ENCODE measurements around the gene AZU1.

Gene AZU1

GRCh38 chr19:855566-856120 lies 28.0 kb downstream of the AZU1 start:
- DNase-seq, result no peak

- no peak for DNase-seq
Measured at GRCh38 chr19:858284-858683, 30.6 kb downstream of the AZU1 start.

- no peak for DNase-seq
Measured at GRCh38 chr19:858868-859843, 31.5 kb downstream of the AZU1 start, which contains the start of gene CFD. CFD (plus strand) TSS chr19:859664; CDS start chr19:859690, 26 bp downstream.

- no peak for DNase-seq
Measured at GRCh38 chr19:861141-861755, 33.6 kb downstream of the AZU1 start.

GRCh38 chr19:861756-862580 lies 34.3 kb downstream of the AZU1 start:
- DNase-seq, result peak; percentile 67

- DNase-seq, result peak; percentile 83
Measured at GRCh38 chr19:862581-863314, 35.1 kb downstream of the AZU1 start.

GRCh38 chr19:863315-863620 lies 35.6 kb downstream of the AZU1 start:
- DNase-seq, result no peak

GRCh38 chr19:866769-867300 lies 39.2 kb downstream of the AZU1 start:
- DNase-seq, result no peak

GRCh38 chr19:867301-867793 lies 39.7 kb downstream of the AZU1 start:
- DNase-seq, result no peak

- DNase-seq, result no peak
Measured at GRCh38 chr19:867855-868457, 40.3 kb downstream of the AZU1 start.

GRCh38 chr19:868458-869244 lies 41.0 kb downstream of the AZU1 start:
- DNase-seq, result no peak

- DNase-seq, result no peak
Measured at GRCh38 chr19:869245-870177, 41.9 kb downstream of the AZU1 start.

- no peak for DNase-seq
Measured at GRCh38 chr19:870314-870713, 42.7 kb downstream of the AZU1 start.

GRCh38 chr19:870963-871401 lies 43.3 kb downstream of the AZU1 start:
- DNase-seq, result no peak

- no peak for DNase-seq
Measured at GRCh38 chr19:871446-872265, 44.0 kb downstream of the AZU1 start.

- DNase-seq, result peak; percentile 88
Measured at GRCh38 chr19:872266-872951, 44.8 kb downstream of the AZU1 start.

GRCh38 chr19:873084-873483 lies 45.4 kb downstream of the AZU1 start:
- DNase-seq, result peak; percentile 89

GRCh38 chr19:873561-874041 lies 46.0 kb downstream of the AZU1 start:
- no peak for DNase-seq

All from CD4-positive, alpha-beta T cell treated with Interleukin-12 subunit alpha and Interleukin-12 subunit beta, for 1 hour (primary cell).